Liver (tissue), 9 donors: ENCODE measurements around the gene EVI5. TPM values are rescaled to one million over a fixed set of nuclear protein-coding genes. Genes with fewer than 3 reads are reported as not detected.

ENCODE experiments used
- DNase-seq: peaks from one replicate; pipeline ENCODE4 v3.0.0-alpha.2; 2017; ENCODE audit warnings: low spot score
- H3K27ac ChIP-seq, 2 donors: one replicate each; pipeline ENCODE4 v1.7.0; 2013; ENCODE audit warnings: inconsistent platforms in 2 of 2, low read length in 2 of 2, control low read depth in 1 of 2, low read depth in 1 of 2, mild to moderate bottlenecking in 1 of 2
- H3K27me3 ChIP-seq, 4 donors: one replicate each; pipeline versions ENCODE4 v1.6.1 to v1.7.0; 2013; ENCODE audit warnings: low read length in 3 of 4, inconsistent platforms in 1 of 4, mild to moderate bottlenecking in 1 of 4, moderate library complexity in 1 of 4; ENCODE audit not compliant: control insufficient read depth in 4 of 4, insufficient read depth in 4 of 4
- H3K36me3 ChIP-seq, 4 donors: one replicate each; pipeline versions ENCODE4 v1.6.1 to v1.7.0; 2013; ENCODE audit warnings: low read length in 3 of 4, mild to moderate bottlenecking in 3 of 4, low read depth in 1 of 4, moderate library complexity in 1 of 4; ENCODE audit not compliant: control insufficient read depth in 4 of 4, insufficient read depth in 3 of 4
- H3K4me1 ChIP-seq, 4 donors: one replicate each; pipeline versions ENCODE4 v1.6.1 to v1.7.0; 2013; ENCODE audit warnings: low read length in 3 of 4, mild to moderate bottlenecking in 3 of 4, moderate library complexity in 1 of 4; ENCODE audit not compliant: control insufficient read depth in 4 of 4, insufficient read depth in 4 of 4
- H3K4me3 ChIP-seq, 3 donors: one replicate each; pipeline versions ENCODE4 v1.6.1 to v1.7.0; 2013; ENCODE audit warnings: low read length in 3 of 3, control low read depth in 1 of 3, low read depth in 1 of 3, mild to moderate bottlenecking in 1 of 3
- H3K9ac ChIP-seq, 2 donors: one replicate each; pipeline ENCODE4 v1.7.0; 2013; ENCODE audit warnings: low read length in 2 of 2, mild to moderate bottlenecking in 2 of 2, moderate library complexity in 2 of 2, control low read depth in 1 of 2, low read depth in 1 of 2
- H3K9me3 ChIP-seq, 4 donors: one replicate each; pipeline versions ENCODE4 v1.6.1 to v1.7.0; 2013; ENCODE audit warnings: low read length in 3 of 4; ENCODE audit not compliant: control insufficient read depth in 4 of 4
- ATF3 ChIP-seq: IDR thresholded peaks from 2 replicates; pipeline ENCODE4 v1.6.1; 2016; ENCODE audit warnings: antibody characterized with exemption
- CTCF ChIP-seq: fragments of 150-350 bp; IDR thresholded peaks from 2 replicates; pipeline ENCODE4 v1.5.1; 2017; ENCODE audit warnings: improper control_type of control experiment, low read depth, low read length; ENCODE audit not compliant: missing input control
- FOXA1 ChIP-seq: IDR thresholded peaks from 2 replicates; pipeline ENCODE4 v1.6.1; 2016; ENCODE audit warnings: antibody characterized with exemption
- FOXA2 ChIP-seq: IDR thresholded peaks from 2 replicates; pipeline ENCODE4 v1.6.1; 2016; ENCODE audit warnings: antibody characterized with exemption
- GABPA ChIP-seq, 2 donors: IDR thresholded peaks in 1 of 2; conservative IDR thresholded peaks in 1 of 2; 2 replicates each; pipeline ENCODE4 v1.6.1; 2016; ENCODE audit warnings: antibody characterized with exemption in 2 of 2, mild to moderate bottlenecking in 1 of 2, moderate library complexity in 1 of 2
- HNF4A ChIP-seq, 2 donors: conservative IDR thresholded peaks; 2 replicates each; pipeline ENCODE4 v1.6.1; 2016; ENCODE audit warnings: antibody characterized with exemption in 2 of 2, mild to moderate bottlenecking in 2 of 2
- HNF4G ChIP-seq: IDR thresholded peaks from 2 replicates; pipeline ENCODE4 v1.6.1; 2016; ENCODE audit warnings: antibody characterized with exemption
- JUND ChIP-seq, 2 donors: IDR thresholded peaks; 2 replicates each; pipeline ENCODE4 v1.6.1; 2016; ENCODE audit warnings: antibody characterized with exemption in 2 of 2
- MAX ChIP-seq: IDR thresholded peaks from 2 replicates; pipeline ENCODE4 v1.6.1; 2016; ENCODE audit warnings: antibody characterized with exemption
- NR2F2 ChIP-seq: IDR thresholded peaks from 2 replicates; pipeline ENCODE4 v1.6.1; 2016; ENCODE audit warnings: antibody characterized with exemption
- RAD21 ChIP-seq, 2 donors: IDR thresholded peaks; 2 replicates each; pipeline ENCODE4 v1.6.1; 2016; ENCODE audit warnings: antibody characterized with exemption in 2 of 2, mild to moderate bottlenecking in 2 of 2
- REST ChIP-seq: IDR thresholded peaks from 2 replicates; pipeline ENCODE4 v1.6.1; 2016; ENCODE audit warnings: antibody characterized with exemption, mild to moderate bottlenecking
- RXRA ChIP-seq, 2 donors: IDR thresholded peaks; 2 replicates each; pipeline ENCODE4 v1.6.1; 2017 to 2018; ENCODE audit warnings: antibody characterized with exemption in 2 of 2, mild to moderate bottlenecking in 1 of 2
- SP1 ChIP-seq: IDR thresholded peaks from 2 replicates; pipeline ENCODE4 v1.6.1; 2018; ENCODE audit warnings: antibody characterized with exemption, mild to moderate bottlenecking
- TAF1 ChIP-seq: conservative IDR thresholded peaks from 2 replicates; pipeline ENCODE4 v1.6.1; 2016; ENCODE audit warnings: antibody characterized with exemption, mild to moderate bottlenecking
- YY1 ChIP-seq: IDR thresholded peaks from 2 replicates; pipeline ENCODE4 v1.6.1; 2016; ENCODE audit warnings: antibody characterized with exemption, mild to moderate bottlenecking
- ZBTB33 ChIP-seq: IDR thresholded peaks from 2 replicates; pipeline ENCODE4 v1.6.1; 2016; ENCODE audit warnings: antibody characterized with exemption
- WGBS: extraction: QIAGEN DNeasy Blood & Tissue Kit; methylation state at CpG from one replicate; pipeline ENCODE4 v1.1.7; 2013; 5-methylcytosine and 5-hydroxymethylcytosine counted together
- polyA plus RNA-seq, 2 donors: library from polyadenylated mRNA; stranded (reverse) in 1 of 2; unstranded in 1 of 2; fragments of 200-250 nt in 1 of 2; fragments of >200 nt in 1 of 2; fragmentation: Nextera tagmentation in 1 of 2; extraction: Ambion mirVana in 1 of 2; gene quantifications; one replicate each; pipeline versions ENCODE4 v1.2.1 to v1.2.3, GENCODE V29; 2013 to 2015
- total RNA-seq, 2 donors: library from RNA; depleted of rRNA; stranded (reverse); fragments of >200 nt; gene quantifications; one replicate each; pipeline ENCODE4 v1.2.3, GENCODE V29; 2014
- donor health status: healthy.
- donor health status: healthy.
- donor health status: healthy.
- donor health status: healthy.
- donor health status: healthy.

Gene EVI5
- total and polyA plus RNA-seq, 4 donors: 4.0 to 35.9 (median 19.1) TPM

GRCh38 chr1:92504291-92505014 lies 280.5 kb downstream of the EVI5 start:
- Histone ChIP-seq H3K9me3 (no peaks in the 10 kb centered on the region), H3K27me3 (no peaks in the 10 kb centered on the region), H3K4me3 (no peak overlapping the region), H3K9ac (no peak overlapping the region), H3K27ac (no peak overlapping the region), H3K4me1 (peaks cover 0 to 7% (median 6%) of the 10 kb centered on the region in 4 donors), H3K36me3 (no peaks in the 10 kb centered on the region)
- 86% methylated on average over 8 of the region's 8 CpGs for WGBS
- TF ChIP-seq ZBTB33 (no peak), HNF4G (no peak), REST (no peak), YY1 (no peak), JUND (IDR thresholded peaks at IDR 0.05) (no peak), NR2F2 (no peak), FOXA1 (no peak), RAD21 (IDR thresholded peaks at IDR 0.05) (no peak), SP1 (no peak), HNF4A (conservative IDR thresholded peaks at IDR 0.05) (no peak), FOXA2 (no peak), TAF1 (no peak), RXRA (IDR thresholded peaks at IDR 0.05) (no peak), ATF3 (no peak), CTCF (no peak), MAX (no peak), GABPA (IDR thresholded peaks at IDR 0.05 in 1 of 2, conservative IDR thresholded peaks at IDR 0.05 in 1 of 2) (no peak)
- DNase-seq: no peak
